Glomerular visceral epithelial cell (primary cell): ENCODE results near the gene VWA5B1.
A peak's percentile ranks its signal among the peaks of the same experiment; 100 is the strongest.

Source experiments
- DNase-seq: peaks from one replicate; pipeline ENCODE4 v3.0.0-alpha.2; 2016; ENCODE audit errors: extremely low spot score

VWA5B1 gene

DNA sequence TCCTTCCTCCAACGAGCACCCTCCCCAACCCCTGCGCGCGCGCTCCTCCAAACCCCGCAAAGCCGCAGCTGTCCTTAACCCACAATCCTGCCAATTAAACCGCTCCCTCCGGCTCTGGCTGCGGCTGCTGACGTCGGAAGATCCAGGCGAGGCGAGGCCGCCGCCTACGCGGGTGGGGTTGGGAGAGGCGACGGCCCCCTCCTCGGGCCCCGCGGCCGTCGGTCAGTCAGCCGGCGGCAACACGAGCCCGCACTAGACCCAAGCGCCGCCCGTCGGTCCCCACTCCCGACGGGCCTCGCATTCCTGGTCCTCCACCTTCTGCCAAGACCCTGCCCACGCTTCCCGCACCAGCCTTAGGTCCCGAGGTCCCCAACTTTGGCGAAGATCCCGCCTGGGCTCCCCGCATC is 75.4 kb downstream of the VWA5B1 start:
- DNase-seq: no peak

DNA sequence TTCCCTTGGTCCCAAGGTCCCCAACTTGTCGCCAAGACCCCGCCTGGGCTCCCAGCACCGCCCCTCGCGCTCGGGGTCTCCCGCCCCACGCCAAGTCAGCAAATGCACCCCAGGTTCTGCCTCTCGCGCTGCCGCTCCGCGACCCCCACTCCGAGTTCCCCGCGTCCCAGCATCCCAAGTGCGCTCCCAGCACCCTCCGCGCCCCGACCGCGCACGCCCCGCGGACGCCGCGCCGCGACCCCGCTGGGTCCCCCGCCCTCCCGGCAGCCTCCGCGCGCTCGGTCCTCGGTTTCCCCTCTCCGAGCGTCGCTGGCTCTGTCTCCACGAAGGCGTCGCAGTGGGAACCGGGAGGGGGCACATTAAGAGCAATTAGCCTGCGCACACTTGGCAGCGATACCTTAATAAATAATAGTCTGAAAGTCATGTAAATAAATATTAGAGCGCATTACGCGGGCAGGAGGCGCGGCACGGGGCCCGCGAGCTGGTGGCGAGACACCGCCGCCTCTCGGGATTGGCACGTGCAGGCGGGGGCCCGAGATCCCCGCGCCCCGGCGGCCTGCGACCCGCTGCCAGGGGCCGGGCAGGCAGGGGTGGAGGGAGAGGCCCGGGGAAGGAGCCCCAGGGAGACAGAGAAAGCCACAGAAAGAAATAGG is 75.9 kb downstream of the VWA5B1 start:
- no peak for DNase-seq

DNA sequence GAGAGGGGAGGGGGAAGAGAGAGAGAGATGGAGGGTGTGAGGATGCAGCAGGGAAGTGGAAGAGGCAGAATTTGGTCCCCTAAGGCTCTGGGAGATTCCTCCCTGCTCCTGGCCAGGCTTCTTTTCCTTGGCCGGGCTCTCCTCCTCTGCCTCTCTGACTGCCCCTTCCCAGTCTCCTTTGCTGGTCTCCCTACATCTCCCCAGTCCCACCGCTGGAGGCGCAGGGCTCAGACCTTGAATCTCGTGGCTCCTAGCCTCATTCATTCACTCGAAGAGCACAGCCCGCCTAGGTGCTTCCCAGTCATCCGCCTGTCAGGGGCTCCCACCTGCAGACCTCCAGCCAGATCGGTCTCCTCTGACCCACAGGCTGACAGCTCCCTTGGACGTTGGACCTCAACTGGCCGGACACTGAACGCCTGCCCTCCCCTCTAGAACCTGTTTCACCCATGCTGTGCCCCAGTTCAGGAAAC is 76.5 kb downstream of the VWA5B1 start:
- peak; percentile 26 for DNase-seq

DNA sequence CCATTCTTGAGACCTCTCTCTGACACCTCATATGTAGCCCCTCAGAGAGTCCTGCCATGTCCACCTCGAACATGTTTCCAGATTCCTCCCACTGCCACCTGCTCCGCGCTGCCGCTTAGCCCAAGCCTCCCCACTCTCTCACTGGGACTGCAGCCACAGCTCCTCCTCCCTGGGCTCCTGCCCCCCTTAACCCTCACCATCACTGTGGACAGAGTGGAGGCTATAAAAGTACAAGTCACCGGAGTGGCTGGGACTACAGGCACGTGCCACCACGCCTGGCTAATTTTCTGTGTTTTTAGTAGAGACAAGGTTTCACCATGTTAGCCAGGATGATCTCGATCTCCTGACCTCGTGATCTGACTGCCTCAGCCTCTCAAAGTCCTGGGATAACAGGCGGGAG is 77.0 kb downstream of the VWA5B1 start:
- DNase-seq: no peak

DNA sequence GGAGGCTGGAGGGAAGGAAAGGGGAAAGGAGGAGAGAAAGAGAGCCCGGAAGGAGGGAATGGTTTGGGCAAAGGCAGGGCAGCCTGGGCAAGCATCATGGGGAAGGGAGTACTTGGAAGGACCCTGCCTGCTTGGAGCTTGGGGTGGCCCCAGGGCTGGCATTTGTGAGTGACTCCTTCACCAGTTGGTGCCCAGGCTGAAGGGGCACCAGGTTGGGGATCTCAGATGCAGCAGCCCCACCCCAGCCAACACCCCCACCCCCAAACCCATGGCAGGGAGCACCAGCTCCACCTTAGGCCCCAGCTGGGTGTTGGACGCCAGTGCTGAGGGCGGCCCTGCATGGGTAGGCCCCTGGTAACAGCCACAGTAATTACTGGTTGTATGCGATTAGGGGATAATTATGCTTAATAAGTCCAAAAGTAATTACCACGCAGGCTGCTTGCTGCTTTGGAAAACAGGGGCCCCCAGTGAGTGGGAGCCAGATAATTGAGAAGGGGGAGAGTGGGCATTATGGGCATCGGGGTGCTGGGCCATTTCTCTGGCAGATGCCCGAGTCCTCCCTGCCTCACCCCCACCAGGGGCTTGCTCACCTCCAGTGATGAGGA is 78.3 kb downstream of the VWA5B1 start:
- no peak for DNase-seq

DNA sequence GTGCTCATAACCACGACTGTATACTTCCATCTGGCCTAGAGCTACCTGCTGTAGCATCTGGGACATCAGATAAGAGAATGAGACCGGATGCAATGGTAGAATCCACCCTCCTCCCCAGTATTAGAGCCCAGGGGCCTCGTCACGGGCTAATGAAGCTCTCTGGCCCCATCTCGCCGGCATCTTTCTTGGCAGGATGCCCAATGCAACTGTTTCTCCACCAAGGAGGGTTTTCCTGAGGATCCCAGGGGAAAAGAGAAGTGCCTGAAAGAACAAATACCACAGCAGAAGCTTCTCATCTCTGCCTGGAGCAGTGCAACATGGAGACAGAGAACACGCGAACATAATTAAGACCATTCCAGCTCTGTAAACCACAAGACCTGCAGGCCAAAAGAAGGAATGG is 80.0 kb downstream of the VWA5B1 start:
- no peak for DNase-seq

DNA sequence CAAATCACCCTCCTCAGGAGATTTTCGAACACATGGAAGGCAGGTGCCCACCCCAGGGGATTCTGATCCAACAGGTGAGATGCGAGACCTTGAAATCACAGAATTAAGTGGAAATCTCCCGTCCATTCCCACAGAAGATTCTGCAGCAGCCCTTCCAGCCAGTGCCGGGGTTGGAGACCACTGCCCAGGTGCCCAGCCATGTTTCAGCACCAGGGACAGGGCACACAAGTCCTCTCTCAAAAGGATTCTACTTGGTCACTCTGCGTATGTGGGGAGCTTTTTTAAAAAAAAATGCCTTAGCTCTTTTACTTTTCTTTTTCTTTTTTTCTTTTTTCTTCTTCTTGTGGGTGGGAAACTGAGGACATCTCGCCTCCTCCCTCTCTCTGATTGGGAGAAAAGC is 80.7 kb downstream of the VWA5B1 start:
- no peak for DNase-seq

DNA sequence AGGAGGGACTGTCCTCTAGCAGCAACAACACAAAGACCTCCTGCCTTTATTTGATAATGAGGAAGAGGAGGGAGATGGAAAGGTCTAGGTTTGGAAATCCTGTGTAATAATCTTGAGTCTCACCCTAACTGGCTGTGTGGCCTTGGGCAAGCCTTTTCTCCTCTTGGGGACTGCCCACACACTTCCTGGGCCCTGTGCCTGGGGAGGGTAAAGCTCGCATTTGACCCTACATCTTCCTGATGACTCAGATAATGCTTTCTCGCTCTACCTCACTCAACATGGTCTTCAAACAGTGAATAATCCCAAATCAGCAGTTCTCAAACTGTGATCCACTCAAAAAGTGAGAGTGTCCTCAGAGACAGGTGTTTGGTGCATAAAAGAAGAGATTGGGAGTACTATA is 81.2 kb downstream of the VWA5B1 start:
- DNase-seq: no peak

DNA sequence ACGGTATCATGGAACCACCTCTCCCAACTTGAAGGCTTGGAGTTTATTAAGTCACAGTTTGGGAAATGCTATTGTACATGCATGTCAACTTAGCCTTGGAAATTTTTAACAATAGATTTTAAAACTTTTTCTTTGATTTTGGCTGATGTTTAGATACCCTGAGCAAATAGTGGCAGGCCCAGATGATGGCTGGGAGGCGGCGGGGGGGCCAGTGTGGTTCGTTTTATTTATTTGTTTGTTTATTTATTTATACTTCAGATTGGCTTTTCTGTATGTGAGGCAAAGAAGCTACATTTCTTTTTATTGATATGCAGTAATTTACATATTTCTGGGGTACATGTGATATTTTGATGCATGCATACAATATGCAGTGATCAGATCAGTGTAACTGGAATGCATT is 82.0 kb downstream of the VWA5B1 start:
- no peak for DNase-seq

DNA sequence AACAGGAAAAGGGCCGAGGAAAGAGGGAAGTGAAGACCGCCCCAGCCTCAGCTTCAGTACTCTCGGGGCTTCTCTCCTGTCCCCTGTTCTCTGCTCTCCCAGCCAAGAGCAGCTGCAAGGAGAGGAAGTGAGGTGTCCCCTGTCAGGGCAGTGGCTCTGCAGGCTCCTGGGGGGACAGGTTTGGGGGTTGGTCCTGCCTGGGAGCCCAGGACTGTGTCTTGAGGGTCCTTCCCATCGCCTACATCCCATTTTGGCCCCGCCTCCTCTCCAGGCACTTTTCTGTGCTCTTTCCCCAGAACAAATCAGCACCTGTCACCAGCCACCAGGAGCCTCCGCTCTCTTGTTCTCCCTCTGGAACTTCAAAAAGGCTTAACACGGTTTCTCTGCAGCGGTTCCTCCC is 82.6 kb downstream of the VWA5B1 start:
- DNase-seq: no peak

DNA sequence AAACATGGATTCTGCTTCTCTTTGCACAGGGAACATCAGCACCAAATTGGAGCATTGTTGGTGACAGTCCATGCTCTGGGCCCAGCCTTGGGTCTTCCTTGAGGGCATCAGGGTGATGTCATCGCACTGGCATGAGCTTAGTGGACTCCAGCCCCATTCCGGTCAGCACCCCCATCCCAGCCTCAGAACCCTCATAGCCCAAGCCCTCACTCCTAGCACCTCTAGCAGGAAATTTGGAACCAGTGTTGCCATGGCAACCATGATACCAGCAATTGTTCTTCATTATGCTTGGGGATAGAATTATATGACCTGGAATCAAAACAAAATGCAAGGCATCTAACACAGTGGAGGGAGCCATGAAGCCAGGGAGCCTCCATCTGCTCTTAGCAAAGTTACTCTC is 83.1 kb downstream of the VWA5B1 start:
- DNase-seq: no peak

DNA sequence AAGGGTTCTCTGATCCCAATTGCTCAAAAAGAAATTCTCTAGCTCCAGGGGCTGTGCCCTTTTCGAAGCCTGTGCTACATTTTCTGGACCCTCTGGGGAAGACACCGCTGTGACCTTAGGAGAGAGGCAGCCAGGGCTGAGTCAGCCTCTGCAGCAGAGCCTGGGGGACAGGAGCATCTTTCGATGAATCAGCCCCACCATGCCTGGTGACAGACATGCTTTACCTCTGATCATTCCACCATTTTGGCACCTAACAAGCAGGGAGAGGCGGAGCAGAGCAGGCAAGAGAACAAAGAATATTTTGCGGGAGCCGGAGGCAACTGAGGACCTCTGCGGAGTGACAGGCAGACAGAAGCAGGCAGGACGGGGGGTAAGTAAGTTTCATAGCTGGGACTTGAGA is 84.9 kb downstream of the VWA5B1 start:
- DNase-seq: no peak

DNA sequence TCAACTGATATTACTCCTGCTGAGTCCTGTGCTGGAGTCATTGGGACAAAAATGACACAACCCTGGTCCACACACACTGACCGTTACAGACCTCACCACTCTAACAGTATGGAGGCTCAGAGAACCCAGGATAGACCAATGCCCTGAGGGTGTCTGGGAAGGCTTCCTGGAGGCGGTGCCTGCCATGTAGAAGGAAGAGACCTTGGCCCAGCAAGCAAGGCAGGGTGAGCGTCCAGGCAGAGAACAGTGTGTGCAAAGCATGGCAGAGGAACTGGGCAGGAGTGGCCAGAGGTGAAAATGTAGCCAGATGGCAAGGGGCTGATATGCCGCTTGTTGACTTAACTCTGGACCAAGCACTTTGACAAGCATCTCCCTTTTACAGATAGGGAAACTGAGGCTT is 85.5 kb downstream of the VWA5B1 start:
- no peak for DNase-seq

DNA sequence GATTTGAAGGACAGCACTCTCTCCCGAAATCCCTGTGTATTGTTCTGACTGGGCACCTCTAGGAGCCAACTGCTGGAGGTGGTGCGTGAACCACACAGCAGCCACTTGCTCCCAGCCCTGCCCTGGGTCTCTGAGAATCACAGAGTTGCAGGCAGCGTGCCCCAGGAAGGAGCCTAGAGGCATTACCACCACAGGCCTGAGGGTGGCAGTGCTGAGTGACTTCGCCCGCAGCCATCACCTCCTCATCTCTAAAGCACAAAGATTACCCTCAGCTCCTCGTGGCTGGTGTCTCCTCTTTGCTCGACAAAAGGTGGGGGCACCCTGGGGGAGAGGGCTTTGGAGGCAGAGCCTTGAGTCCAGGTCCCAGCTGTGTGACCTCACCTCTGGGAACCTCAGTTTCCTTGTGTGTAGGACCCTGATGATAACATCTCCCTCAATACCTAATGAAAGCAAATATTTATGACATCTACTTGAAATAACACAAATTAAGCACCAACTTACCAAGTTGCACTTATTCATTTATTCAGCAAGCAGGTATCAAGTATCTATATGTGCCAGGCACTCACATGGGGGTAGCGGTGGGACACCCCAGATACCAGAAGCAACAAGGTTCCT is 86.3 kb downstream of the VWA5B1 start:
- peak; percentile 44 for DNase-seq

DNA sequence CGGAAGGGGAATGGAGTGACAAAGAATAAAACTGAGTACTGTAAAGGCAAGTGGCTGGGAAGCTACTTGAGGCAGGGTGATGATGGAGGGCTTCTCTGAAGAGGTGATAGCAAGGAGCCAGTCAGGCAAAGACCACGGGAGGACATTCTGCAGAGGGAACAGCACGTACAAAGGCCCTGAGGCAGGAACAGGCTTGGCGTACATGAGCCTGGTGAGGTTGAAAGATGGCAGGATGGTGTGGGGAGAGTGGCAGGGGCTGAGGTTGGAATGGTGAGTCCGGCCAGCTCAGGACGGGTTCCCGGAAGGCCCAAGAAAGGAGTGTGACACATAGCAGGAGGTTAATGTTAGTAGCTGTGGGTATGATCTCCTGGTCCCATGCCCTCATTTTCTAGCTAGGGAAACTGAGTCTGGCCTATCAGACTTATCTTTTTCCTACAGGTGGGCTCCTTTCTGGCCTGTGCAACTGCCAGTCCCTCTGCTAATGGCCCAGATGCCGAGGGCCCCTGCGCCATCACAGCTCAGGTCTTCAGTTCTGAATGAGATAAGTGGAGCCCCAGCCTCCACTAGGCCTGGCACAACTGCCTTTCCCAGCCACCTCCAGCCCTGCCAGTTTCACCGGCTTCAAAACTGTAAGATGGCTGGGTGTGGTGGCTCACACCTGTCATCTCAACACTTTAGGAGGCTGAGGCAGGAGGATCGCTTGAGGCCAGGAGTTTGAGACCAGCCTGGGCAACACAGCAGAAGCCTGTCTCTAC is 87.0 kb downstream of the VWA5B1 start:
- DNase-seq: no peak

DNA sequence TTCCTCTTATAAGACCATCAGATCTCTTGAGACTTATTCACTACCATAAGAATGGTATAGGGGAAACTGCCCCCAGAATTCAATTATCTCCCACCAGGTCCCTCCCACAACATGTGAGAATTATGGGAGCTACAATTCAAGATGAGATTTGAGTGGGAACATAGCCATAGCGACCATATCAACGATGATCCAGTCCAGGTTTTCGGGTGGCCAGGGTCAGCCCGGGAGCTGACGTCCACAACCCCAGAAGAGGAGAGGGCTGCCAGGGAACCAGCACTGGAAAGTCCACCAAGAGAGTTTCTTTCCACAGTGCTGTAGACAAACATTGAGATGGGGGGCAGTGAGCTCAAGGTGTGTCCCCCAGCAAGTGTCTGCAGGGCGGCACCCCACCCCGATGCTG is 88.4 kb downstream of the VWA5B1 start:
- no peak for DNase-seq

DNA sequence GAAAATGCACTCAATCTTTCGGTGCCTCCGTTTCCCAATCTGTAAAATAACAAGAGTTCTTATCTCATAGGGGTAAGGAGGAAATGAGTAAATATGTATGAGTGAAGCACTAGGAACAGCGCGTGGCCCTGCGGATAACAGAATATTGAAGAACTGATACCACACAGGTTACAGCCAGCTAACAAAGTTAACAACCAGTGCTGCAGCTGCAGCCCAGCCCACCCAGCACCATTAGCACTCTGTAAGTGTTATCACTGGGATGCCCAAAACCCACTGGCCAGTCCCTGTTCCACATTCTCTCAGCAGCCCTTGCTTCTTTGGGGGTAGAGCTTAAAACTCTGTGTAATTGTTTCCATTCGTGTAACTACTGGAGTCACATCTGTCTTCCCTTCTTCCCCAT is 89.5 kb downstream of the VWA5B1 start:
- DNase-seq: no peak

DNA sequence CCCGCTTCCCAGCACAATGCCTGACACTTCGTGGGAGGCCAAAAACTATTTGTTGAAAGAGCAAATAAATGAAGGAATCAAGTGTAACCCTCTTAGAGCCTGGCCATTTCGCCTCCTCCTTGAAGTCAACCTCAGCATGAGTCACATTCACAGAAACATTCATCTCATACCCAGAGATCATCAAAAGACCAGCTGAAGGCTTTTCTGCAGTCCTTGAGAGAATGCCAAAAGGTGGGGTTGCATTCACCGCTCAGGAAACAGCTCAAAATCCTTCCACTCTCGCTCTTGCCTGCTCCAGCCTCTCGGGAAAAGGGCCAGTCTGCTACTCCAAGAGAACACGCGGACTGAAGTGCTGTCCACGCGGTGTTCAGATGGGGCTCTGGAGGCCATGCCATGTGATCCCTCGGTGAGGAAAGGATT is 90.0 kb downstream of the VWA5B1 start:
- DNase-seq: peak; percentile 27

DNA sequence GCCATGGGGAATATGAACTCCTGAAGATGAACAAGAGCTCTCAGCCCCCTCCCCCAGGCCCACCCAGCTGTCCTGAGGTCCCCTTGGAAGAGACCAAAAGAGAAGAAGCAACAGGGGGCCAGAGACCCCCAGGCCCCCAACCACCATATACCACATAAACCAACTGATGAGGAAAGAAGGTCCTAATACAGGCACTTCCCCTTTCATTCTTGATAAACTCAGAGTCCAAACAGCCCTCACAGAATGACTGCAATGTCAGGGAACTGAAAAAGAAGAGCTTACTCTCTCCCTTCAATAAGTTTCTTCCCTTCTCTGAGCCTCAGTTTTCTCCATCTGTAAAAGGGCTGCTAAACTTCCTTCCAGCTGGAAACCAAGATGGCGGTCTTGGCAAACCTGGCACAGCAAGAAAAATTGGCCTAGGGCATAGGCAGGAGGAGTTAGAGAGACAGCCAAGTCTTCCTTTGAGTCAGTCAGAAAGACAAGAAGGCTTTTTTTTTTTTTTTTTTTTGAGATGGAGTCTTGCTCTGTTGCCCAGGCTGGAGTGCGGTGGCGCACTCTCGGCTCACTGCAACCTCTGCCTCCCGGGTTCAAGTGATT is 90.5 kb downstream of the VWA5B1 start:
- no peak for DNase-seq

DNA sequence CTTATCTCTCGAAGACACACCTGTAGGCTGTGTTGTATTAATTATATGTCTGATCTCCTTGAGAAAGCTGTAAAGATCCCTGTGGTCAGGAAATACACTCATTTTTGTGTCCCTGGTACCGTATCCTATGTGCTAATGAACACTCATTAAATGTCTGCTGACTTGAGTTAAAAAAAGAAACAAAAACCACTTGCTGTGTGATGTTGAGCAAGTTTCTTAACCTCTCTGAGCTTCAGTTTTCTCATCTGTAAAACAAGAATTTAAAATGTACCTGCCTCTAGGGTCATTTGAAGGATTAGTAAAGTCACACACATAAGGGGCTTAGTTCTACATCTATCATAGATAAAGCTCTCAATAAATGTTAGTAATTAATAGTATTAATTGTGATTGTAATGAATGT is 91.3 kb downstream of the VWA5B1 start:
- DNase-seq: no peak

DNA sequence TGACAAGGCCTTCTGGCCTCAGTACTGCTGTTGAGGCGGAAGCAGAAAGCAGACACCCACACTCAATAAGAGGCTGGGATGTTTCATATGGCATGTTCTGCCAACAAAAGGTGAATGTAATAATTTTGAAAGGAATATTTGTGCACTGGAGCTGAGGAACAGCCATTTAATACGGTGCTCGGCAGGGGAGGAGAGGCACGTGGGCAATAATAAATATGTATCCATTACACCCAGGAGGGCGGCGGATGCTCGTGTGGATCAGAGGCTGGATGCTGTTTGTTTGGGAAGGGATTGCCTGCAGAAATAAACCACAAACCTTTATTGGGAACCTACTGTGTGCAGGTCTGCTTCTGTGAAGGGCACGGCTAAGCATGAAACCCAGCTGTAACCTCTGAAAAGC is 92.0 kb downstream of the VWA5B1 start:
- no peak for DNase-seq

DNA sequence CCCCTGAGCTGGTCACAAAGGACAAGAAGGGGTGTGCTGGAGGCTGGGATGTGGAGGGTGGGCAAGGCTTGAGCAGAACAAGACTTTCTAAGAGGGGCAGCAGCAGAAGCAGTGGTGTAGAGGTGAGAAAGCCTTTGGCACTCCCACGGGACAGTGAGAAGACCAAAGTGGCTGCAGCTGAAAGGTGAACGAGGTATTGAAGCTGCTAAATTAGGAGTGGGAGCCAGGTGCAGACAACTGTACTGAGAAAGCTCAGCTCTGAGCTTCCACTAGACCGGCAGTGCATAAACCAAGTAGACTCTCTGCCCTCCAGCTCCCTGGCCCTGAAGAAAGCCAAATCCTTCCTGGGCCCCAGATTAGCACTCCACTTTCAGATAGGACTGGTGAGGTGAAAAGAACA is 93.0 kb downstream of the VWA5B1 start:
- no peak for DNase-seq
